HepG2 (cell line): ENCODE data around the gene NOXO1. TPM values are rescaled to one million over a fixed set of nuclear protein-coding genes. Genes with fewer than 3 reads are reported as not detected.

Source experiments
- EP300 ChIP-seq, 3 experiments: sonication (generic) in 1 of 3; formaldehyde crosslinking in 1 of 3; IDR thresholded peaks; 2 replicates each; pipeline versions ENCODE4 v1.5.1 to v1.6.1; 2011 to 2020; ENCODE audit warnings: low read depth in 2 of 3, low read length in 2 of 3, borderline replicate concordance in 1 of 3, improper control_type of control experiment in 1 of 3, mild to moderate bottlenecking in 1 of 3, missing genetic modification reagents in 1 of 3, moderate library complexity in 1 of 3
- GATAD2A ChIP-seq: IDR thresholded peaks from 2 replicates; pipeline ENCODE4 v1.6.1; 2016
- PAXIP1 ChIP-seq: sonication (generic); formaldehyde crosslinking; conservative IDR thresholded peaks from 2 replicates; pipeline ENCODE4 v1.4.0; 2020; ENCODE audit warnings: mild to moderate bottlenecking, missing genetic modification reagents, moderate library complexity
- RXRA ChIP-seq: sonication (generic); formaldehyde crosslinking; IDR thresholded peaks from 2 replicates; pipeline ENCODE4 v1.5.1; 2020; ENCODE audit warnings: missing genetic modification reagents
- TEAD2 ChIP-seq: sonication (generic); formaldehyde crosslinking; IDR thresholded peaks from 2 replicates; pipeline ENCODE4 v1.9.0; 2021; ENCODE audit warnings: missing genetic modification reagents
- ZBTB34 ChIP-seq: sonication (generic); formaldehyde crosslinking; IDR thresholded peaks from 2 replicates; pipeline ENCODE4 v1.8.0; 2022; ENCODE audit warnings: mild to moderate bottlenecking, missing genetic modification reagents
- ZNF207 ChIP-seq: fragments of 450-650 bp; IDR thresholded peaks from 2 replicates; pipeline ENCODE4 v1.6.1; 2016; ENCODE audit warnings: antibody characterized with exemption, borderline replicate concordance
- ZNF383 ChIP-seq: sonication (generic); formaldehyde crosslinking; IDR thresholded peaks from 2 replicates; pipeline ENCODE4 v1.4.0; 2020; ENCODE audit warnings: missing genetic modification reagents, mild to moderate bottlenecking, borderline replicate concordance
- ZNF556 ChIP-seq: sonication (generic); formaldehyde crosslinking; IDR thresholded peaks from 2 replicates; pipeline ENCODE4 v1.4.0; 2020; ENCODE audit warnings: mild to moderate bottlenecking, missing genetic modification reagents, borderline replicate concordance
- ZNF557 ChIP-seq: sonication (generic); formaldehyde crosslinking; IDR thresholded peaks from 2 replicates; pipeline ENCODE4 v1.4.0; 2020; ENCODE audit warnings: missing genetic modification reagents
- ZNF629 ChIP-seq: sonication (generic); formaldehyde crosslinking; conservative IDR thresholded peaks from 2 replicates; pipeline ENCODE4 v1.5.0; 2020; ENCODE audit warnings: missing genetic modification reagents
- ZNF709 ChIP-seq: sonication (generic); formaldehyde crosslinking; IDR thresholded peaks from 2 replicates; pipeline ENCODE4 v1.5.0; 2020; ENCODE audit warnings: mild to moderate bottlenecking, missing genetic modification reagents
- ZNF879 ChIP-seq: sonication (generic); formaldehyde crosslinking; IDR thresholded peaks from 2 replicates; pipeline ENCODE4 v1.8.1; 2023; ENCODE audit warnings: missing genetic modification reagents
- polyA plus RNA-seq, 8 experiments: library from polyadenylated mRNA; depleted of rRNA in 3 of 8; stranded (reverse) in 7 of 8; unstranded in 1 of 8; fragments of >200 nt; fragmentation: Illumina TruSeq in 4 of 8; extraction: Trizol in 4 of 8; gene quantifications; 2 replicates each; pipeline versions ENCODE4 v1.2.1 to v1.2.3, GENCODE V29; 2011 to 2016; ENCODE audit warnings: low read depth in 4 of 8, missing spikeins in 1 of 8, mixed read lengths in 1 of 8; ENCODE audit not compliant: insufficient read depth in 1 of 8
- total RNA-seq, 5 experiments: library from RNA; depleted of rRNA; stranded (reverse); fragments of >200 nt; fragmentation: Illumina TruSeq; extraction: Trizol; gene quantifications; 2 replicates each; pipeline ENCODE4 v1.2.3, GENCODE V29; 2016; ENCODE audit warnings: low read depth in 1 of 5
- TF ChIP-seq, protein P1 (sequence below): sonication (generic); formaldehyde crosslinking; IDR thresholded peaks from 2 replicates; pipeline ENCODE4 v1.5.0; 2020; ENCODE audit warnings: mild to moderate bottlenecking, missing genetic modification reagents, moderate library complexity
- TF ChIP-seq, protein P2 (sequence below): sonication (generic); formaldehyde crosslinking; IDR thresholded peaks from 2 replicates; pipeline ENCODE4 v1.5.0; 2020; ENCODE audit warnings: missing genetic modification reagents
- TF ChIP-seq, protein P3 (sequence below): IDR thresholded peaks from 2 replicates; pipeline ENCODE4 v1.6.1; 2012; ENCODE audit warnings: low read length, improper control_type of control experiment

Gene NOXO1
- total and polyA plus RNA-seq, 2 of the 13 experiments (the other 11 are each of a cell fraction or from before 2014, with no cell fraction given), result 0.69 to 1.4 TPM

DNA sequence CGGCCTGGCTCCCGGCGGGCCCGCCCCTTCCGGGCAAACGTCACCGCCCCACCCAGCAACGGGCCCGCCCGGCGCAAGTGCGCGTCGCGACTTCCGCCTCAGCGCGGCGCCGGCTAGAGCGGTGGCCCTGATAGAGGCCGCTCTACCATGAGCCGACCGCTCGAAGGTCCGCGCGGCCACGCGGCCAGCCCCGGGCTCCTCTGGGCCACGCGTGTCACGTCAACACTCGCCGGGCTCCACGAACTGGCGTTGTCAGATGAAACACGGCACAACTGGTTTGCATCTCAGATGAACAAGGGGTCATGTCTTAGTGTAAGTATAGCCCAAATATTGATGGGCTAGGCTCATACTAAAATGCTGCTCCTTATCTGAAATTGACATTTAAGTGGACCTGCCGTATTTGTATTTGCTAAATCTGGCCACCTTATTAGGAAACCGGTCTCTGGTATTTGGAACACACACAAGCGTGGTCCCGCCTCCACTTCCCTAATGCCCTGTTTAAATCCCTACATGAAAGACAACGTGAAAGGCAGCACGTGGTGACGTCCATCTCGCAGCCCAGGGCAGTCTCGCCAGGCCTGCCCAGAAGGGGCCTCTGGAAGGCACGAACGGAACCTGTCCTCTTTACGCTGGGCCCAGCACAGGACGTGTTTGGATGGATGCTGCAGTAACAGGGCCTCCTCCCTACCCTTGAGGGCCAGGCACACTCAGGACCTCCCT is 28.7 kb upstream of the NOXO1 start, which contains the start of gene ZNF598 (continued):
- TF ChIP-seq ZBTB34 (CRISPR knock-in tag), result no peak
- TF ChIP-seq GATAD2A (CRISPR knock-in tag), result peak; percentile 46; the same call in 1 of the 2 replicates
- peak; percentile 21; the same call in 1 of the 2 replicates for TF ChIP-seq ZNF556
- no peak for TF ChIP-seq ZNF629
- no peak; the same call in 1 of the 2 replicates for TF ChIP-seq ZNF879 (CRISPR knock-in tag)
- TF ChIP-seq ZNF207, result no peak
- no peak for TF ChIP-seq EP300 (IDR thresholded peaks at IDR 0.05; ENCODE audit: low read depth in 2 of 2, low read length in 2 of 2)
- TF ChIP-seq EP300 (CRISPR knock-in tag; IDR thresholded peaks at IDR 0.05; ENCODE audit: borderline replicate concordance), result no peak
- TF ChIP-seq, protein P1, sequence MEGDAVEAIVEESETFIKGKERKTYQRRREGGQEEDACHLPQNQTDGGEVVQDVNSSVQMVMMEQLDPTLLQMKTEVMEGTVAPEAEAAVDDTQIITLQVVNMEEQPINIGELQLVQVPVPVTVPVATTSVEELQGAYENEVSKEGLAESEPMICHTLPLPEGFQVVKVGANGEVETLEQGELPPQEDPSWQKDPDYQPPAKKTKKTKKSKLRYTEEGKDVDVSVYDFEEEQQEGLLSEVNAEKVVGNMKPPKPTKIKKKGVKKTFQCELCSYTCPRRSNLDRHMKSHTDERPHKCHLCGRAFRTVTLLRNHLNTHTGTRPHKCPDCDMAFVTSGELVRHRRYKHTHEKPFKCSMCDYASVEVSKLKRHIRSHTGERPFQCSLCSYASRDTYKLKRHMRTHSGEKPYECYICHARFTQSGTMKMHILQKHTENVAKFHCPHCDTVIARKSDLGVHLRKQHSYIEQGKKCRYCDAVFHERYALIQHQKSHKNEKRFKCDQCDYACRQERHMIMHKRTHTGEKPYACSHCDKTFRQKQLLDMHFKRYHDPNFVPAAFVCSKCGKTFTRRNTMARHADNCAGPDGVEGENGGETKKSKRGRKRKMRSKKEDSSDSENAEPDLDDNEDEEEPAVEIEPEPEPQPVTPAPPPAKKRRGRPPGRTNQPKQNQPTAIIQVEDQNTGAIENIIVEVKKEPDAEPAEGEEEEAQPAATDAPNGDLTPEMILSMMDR (CRISPR knock-in tag), result 0 out of 2 replicates have a peak, but pooled peaks have one; percentile 8
- TF ChIP-seq, protein P2, sequence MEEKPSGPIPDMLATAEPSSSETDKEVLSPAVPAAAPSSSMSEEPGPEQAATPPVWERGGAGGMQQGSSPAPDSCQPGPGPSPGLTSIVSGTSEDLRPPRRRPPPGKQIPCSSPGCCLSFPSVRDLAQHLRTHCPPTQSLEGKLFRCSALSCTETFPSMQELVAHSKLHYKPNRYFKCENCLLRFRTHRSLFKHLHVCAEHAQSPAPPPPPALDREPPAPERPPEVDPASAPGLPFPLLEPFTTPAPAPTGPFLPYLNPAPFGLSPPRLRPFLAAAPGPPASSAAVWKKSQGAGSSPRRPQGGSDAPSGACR, result peak; percentile 78; the same call in 1 of the 2 replicates
- TF ChIP-seq, protein P3, sequence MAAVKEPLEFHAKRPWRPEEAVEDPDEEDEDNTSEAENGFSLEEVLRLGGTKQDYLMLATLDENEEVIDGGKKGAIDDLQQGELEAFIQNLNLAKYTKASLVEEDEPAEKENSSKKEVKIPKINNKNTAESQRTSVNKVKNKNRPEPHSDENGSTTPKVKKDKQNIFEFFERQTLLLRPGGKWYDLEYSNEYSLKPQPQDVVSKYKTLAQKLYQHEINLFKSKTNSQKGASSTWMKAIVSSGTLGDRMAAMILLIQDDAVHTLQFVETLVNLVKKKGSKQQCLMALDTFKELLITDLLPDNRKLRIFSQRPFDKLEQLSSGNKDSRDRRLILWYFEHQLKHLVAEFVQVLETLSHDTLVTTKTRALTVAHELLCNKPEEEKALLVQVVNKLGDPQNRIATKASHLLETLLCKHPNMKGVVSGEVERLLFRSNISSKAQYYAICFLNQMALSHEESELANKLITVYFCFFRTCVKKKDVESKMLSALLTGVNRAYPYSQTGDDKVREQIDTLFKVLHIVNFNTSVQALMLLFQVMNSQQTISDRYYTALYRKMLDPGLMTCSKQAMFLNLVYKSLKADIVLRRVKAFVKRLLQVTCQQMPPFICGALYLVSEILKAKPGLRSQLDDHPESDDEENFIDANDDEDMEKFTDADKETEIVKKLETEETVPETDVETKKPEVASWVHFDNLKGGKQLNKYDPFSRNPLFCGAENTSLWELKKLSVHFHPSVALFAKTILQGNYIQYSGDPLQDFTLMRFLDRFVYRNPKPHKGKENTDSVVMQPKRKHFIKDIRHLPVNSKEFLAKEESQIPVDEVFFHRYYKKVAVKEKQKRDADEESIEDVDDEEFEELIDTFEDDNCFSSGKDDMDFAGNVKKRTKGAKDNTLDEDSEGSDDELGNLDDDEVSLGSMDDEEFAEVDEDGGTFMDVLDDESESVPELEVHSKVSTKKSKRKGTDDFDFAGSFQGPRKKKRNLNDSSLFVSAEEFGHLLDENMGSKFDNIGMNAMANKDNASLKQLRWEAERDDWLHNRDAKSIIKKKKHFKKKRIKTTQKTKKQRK, result no peak
- peak; percentile 87 for TF ChIP-seq ZNF709 (CRISPR knock-in tag)
- no peak for TF ChIP-seq ZNF557 (CRISPR knock-in tag)
- peak; percentile 13; the same call in 1 of the 2 replicates for TF ChIP-seq PAXIP1 (CRISPR knock-in tag)
- no peak for TF ChIP-seq TEAD2 (CRISPR knock-in tag)
- peak; percentile 30 for TF ChIP-seq RXRA (CRISPR knock-in tag)
- no peak for TF ChIP-seq ZNF383 (CRISPR knock-in tag)
